GM20431 (cell line): ENCODE measurements around the gene AEN.

Source experiments
- in situ Hi-C: fragments of 300-500 bp; cut with MseI, MboI; formaldehyde crosslinking; loops from one replicate; pipeline ENCODE4 v1.15.0; 2020; ENCODE audit warnings: low sequenced_read_pairs; ENCODE audit not compliant: unreplicated experiment

AEN gene, protein sequence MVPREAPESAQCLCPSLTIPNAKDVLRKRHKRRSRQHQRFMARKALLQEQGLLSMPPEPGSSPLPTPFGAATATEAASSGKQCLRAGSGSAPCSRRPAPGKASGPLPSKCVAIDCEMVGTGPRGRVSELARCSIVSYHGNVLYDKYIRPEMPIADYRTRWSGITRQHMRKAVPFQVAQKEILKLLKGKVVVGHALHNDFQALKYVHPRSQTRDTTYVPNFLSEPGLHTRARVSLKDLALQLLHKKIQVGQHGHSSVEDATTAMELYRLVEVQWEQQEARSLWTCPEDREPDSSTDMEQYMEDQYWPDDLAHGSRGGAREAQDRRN

DNA sequence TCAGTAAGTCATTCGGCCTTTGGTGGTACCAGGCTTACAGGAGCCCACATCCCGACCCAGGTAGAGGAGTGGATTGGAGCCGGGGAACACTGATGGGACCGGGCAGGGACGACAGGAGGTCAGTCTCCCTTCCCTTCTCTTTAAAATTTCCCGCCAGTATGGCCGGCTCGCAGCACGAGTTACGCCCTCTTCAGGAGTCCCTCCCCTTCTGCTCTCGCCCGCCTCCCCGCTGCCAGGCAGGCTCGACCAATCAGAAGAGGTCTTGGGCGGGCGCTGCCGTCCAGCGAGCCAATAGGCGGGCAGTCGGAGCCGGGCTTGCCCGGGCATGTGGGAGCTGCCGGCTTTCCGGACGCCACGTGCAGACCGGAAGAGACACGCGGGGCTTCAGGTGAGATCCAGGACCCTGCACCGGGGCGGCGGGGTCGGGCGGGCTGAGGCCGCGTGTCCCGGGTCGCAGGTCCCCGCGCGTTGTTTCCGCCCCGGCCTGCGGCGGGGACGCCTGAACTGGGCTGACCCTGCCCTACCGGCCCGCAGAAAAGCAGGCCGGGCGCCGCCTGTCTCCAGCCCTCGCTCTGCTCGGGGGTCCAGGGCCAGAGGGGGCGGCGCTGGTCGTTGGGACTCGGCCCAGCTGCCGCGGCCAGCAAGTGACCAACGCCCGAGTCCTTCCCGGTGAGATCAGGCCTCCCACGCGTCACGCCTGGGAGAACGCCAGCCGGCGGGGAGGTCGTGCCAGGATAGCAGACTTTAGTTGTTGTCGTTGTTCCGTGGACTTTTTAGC is at the start of gene AEN:
Gene AEN, plus strand, starts transcription at position 346 of the 778 bp plus-strand sequence. CDS start 4,870 bp downstream, outside the sequence.
- in situ Hi-C loops, result no loop called here

GRCh38 chr15:88571852-88572259 is 49.3 kb upstream of the AEN start:
- in situ Hi-C loops, result no loop called here

- in situ Hi-C loops, result no loop called here
These were observed 47.1 kb upstream of the AEN start for GRCh38 chr15:88574077-88574476.

GRCh38 chr15:88574655-88575054 is 46.5 kb upstream of the AEN start:
- in situ Hi-C loops, result no loop called here

GRCh38 chr15:88579322-88579721 is 41.8 kb upstream of the AEN start:
- in situ Hi-C loops, result no loop called here

DNA sequence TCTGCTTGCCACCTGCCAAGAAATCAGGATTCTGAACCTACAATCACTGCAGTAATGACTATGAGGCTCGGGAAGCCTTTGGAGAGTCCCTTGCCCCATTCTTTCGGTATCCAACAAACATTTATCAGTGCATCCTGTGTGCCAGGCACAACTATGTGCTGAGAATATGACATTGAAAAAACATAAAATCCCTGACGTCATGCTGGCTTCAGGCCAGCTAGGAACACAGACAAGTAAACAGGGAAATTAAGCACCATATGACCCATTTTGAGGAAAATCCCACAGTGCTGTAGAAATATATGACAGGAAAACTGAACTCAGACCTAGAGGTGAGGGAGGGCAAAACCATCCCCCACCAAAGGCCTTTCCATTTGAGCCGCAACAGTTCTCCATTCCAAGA is 40.6 kb upstream of the AEN start:
- in situ Hi-C loops, result no loop called here

DNA sequence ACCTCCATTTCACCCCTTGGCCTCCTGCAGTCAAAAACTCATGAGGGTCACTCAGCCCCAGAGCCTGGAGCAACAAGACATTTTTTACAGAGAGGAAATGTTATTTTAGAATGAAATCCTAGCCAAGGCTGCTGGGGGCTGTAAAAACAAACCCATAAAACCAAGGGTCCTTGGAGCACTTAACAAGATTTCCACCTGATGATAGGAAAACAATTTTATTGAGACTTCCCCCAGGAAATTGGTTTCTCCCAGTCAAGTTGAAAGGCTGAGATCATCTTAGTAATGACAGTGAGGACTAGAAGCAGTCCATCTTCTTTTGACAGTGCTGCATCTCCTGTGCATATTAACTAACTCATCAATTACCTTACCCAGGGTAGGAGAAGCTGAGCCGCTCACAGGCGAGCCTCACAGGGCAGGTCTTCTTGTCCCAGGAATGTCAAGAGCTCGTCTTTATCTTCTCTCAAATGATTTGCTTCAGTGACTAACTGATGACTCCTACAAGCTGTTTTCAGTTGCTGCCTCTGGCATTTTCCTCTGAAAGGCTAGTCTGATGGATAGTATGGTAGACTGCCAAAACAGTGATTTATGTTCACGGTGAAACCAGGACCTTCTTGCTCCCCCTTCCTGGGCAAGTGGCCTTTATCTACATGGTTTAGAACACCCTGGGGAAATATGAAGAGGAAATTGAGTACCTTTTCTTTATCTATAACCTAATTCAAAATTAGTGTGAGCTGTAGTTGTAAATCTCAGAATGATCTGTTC is 34.6 kb upstream of the AEN start:
- in situ Hi-C loops, result no loop called here

- in situ Hi-C loops, result no loop called here
These were observed 30.4 kb upstream of the AEN start for GRCh38 chr15:88590759-88591158.

DNA sequence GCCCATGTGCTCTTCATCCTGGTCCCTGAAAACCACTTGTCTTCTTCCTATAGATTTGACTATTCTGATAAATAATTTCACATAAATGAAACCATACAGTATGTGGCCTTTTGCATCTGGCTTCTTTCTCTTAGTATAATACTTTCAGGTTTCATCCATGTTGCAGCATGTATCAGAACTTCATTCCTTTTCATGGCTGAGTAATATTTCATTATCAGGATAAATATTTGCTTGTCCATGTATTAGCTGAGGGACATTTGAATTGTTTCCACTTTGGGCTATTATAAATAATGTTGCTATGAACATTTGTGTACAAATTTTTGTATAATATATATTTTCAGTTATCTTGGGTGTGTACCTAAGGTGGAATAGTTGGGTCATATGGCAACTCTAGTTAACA is 29.8 kb upstream of the AEN start:
- in situ Hi-C loops, result no loop called here

GRCh38 chr15:88603885-88604284 is 17.3 kb upstream of the AEN start:
- in situ Hi-C loops, result no loop called here

GRCh38 chr15:88604381-88605188 is 16.6 kb upstream of the AEN start:
- in situ Hi-C loops, result no loop called here

- in situ Hi-C loops, result no loop called here
These were observed 15.7 kb upstream of the AEN start for GRCh38 chr15:88605189-88606069.

- in situ Hi-C loops, result no loop called here
These were observed 14.9 kb upstream of the AEN start for GRCh38 chr15:88606070-88606794.

DNA sequence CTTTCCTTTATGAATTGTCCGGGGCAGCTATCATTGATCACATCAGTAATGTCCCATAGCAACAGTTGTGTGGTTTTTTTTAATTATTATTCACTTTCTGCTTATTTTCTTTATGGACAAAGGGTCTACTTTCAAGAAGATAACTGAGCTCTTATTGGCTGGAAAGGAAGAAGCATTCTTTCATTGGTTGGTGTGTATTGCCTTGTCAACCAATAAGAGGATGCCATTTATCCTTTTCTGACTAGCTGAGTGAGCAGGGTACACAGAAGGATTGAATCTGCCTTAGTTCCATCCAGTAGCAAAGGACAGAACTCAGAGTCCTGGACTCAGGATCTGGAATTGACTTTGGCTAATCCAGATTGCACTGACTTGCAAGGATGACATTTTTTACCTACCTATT is 13.2 kb upstream of the AEN start:
- in situ Hi-C loops, result no loop called here

GRCh38 chr15:88608607-88609181 is 12.4 kb upstream of the AEN start:
- in situ Hi-C loops, result no loop called here

DNA sequence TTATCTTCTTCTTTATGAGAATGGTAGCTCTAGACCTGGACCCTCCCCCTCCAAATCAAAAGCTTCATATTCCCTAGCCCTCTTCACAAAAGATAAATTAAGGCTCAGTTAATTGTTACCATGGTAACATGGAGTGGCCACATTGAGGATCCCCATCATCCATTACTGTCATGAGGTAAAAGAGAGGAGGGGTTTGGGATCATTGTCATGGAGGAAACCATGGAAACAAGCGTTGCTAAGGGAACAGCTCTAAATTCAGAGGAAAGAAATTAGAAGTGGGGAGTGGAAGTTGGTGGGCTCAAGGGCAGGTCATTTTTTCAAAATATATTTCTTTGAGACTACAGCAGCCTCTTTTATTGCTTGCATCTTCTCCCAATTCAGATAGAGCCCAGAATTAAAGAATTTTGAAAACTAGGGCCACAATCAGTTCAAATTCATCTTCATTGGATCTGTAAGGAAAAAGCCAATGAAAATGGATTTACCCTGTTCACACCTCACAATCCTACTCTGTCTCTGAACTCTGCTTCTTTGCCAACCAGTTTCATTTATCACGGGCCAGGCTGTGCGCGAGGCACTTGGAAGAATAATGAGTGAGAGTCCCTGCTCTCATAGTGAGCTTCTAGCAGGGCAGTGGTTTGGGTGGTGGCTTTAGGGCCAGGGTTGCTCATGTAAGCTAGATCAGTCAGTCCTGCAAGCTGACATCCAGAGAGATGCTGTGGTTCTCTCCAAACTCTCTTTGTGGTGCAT is 11.6 kb upstream of the AEN start:
- in situ Hi-C loops, result no loop called here

GRCh38 chr15:88610701-88611231 is 10.4 kb upstream of the AEN start:
- in situ Hi-C loops, result no loop called here
